ENCODE results near the gene GOLPH3L.
"Not testable (repeated sequence)": the region's sequence is repeated elsewhere in the genome, so short reads cannot be mapped to it uniquely, and the experiment has no call there.

Gene GOLPH3L

DNA sequence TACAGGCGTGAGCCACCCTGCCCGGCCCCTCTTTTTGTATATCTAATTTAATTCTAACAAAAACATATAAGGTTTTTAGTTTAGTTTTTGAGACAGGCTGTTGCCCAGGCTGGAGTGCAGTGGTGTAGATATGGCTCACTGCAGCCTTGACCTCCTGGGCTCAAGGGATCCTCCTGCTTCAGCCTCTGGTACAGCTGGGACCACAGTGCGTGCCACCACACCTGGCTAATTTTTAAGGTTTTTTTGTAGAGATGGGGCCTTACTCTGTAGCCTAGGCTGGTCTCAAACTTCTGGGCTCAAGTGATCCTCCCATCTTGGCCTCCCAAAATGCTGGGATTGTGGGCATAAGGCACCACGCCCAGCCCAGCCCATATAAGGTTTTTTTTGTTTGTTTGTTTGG lies 86.4 kb downstream of the GOLPH3L start:
- no peak overlapping the region for H3K4me3 ChIP-seq (ENCODE audit: low read depth, low read length)
- TF ChIP-seq, protein P1, sequence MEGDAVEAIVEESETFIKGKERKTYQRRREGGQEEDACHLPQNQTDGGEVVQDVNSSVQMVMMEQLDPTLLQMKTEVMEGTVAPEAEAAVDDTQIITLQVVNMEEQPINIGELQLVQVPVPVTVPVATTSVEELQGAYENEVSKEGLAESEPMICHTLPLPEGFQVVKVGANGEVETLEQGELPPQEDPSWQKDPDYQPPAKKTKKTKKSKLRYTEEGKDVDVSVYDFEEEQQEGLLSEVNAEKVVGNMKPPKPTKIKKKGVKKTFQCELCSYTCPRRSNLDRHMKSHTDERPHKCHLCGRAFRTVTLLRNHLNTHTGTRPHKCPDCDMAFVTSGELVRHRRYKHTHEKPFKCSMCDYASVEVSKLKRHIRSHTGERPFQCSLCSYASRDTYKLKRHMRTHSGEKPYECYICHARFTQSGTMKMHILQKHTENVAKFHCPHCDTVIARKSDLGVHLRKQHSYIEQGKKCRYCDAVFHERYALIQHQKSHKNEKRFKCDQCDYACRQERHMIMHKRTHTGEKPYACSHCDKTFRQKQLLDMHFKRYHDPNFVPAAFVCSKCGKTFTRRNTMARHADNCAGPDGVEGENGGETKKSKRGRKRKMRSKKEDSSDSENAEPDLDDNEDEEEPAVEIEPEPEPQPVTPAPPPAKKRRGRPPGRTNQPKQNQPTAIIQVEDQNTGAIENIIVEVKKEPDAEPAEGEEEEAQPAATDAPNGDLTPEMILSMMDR (IDR thresholded peaks at IDR 0.05; ENCODE audit: control insufficient read depth, extremely low read depth, insufficient read depth) = no peak
- no peak for DNase-seq (ENCODE audit: low read depth)

DNA sequence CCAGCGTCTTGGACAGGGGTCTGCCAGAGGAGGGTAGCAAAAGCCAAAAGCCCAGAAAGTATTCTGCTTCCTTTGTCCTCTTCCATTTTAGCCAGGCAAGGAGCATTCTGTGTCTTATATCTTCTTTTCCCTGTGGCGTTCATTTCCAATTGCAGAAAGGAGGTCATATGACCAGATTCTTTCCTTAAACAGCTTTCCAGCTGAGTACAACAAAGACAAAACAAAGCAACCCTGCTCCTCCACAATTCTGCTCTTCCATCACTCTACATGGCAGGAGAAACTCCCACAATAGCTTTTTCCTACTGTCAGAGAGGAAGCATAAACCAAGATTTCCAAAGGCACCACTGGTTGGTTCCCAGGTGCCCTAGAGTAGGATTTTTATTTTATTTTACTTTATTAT lies 87.2 kb downstream of the GOLPH3L start:
- TF ChIP-seq, protein P1 (IDR thresholded peaks at IDR 0.05; ENCODE audit: control insufficient read depth, extremely low read depth, insufficient read depth) = no peak
- H3K4me3 ChIP-seq (ENCODE audit: low read depth, low read length) = no peak overlapping the region
- DNase-seq (ENCODE audit: low read depth) = no peak

DNA sequence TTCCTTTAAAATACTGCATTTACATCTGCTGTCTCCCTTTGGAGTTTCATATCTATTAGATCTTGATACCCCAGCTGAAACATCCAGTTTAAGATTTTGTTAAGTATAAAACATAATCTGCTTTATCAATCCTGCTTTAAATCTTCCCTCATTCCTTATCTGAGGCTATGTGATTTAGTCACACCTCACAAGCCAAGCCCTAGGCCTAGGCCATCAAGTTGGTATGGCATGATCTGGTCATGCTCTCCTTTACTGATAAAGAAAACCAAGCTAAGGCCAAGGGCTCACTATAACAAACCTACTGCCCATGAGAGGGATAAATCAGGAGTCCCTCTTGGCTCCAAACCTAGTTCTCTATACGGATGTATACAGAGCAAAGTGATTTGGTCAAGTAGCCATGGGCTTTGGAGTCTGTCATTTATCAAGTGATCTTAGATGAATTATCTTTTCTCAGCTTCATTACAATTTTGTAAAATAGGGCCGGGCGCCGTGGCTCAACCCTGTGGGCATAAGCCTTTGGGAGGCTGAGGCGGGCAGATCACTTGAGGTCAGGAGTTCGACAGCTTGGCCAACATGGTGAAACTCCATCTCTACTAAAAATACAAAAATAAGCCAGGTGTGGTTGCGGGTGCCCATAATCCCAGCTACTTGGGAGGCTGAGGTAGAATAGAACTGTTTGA lies 90.4 kb downstream of the GOLPH3L start:
- TF ChIP-seq, protein P1 (IDR thresholded peaks at IDR 0.05; ENCODE audit: control insufficient read depth, extremely low read depth, insufficient read depth) = no peak
- DNase-seq (ENCODE audit: low read depth) = no peak
- H3K4me3 ChIP-seq (ENCODE audit: low read depth, low read length) = no peak overlapping the region

DNA sequence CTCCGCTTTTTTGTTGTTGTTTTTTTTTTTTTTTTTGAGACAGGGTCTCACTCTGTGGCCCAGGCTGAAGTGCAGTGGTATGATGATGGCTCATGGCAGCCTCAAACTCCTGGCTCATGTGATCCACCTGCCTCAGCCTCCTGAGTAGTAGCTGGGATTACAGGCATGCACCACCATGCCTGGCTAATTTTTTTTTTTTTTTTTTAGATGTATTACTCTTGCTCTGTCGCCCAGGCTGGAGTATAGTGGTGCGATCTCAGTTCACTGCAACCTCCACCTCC lies 91.6 kb downstream of the GOLPH3L start:
- DNase-seq (ENCODE audit: low read depth); H3K4me3 ChIP-seq (ENCODE audit: low read depth, low read length): not testable (repeated sequence)

DNA sequence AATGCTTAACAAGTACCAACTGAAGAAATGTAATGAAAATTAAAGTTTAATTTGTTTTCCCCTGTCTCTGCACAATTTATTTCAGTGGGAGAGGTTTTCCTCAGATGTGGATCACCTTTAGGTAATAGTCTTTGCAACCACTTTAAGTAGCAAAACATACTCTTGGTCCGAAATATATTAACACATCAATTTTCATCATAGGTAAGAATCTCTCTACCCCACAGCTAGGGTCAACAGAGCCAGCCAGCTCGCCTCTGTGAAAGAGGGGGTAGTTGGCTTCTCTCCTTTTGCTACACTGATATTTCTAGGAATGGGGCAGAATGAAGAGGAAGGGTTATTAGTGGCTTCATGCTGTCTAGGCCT lies 92.7 kb downstream of the GOLPH3L start:
- no peak for DNase-seq (ENCODE audit: low read depth)

DNA sequence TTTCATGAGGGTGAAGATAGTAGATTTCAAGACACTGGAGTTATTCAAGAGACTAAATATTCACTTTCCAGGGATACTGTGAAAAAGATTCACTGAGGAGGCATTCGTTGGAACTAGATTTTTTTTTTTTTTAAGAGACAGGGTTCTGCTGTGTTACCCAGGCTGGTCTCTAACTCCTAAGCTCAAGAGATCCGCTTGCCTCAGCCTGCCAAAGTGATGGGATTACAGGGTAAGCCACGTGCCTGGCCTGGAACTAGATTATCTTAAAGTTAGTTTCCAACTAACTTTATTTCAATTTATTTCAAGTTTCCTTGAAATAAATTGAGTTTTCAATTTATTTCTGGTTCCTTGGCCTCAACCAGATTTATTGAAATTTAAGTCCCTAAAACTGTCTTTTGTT lies 93.2 kb downstream of the GOLPH3L start:
- TF ChIP-seq, protein P1 (IDR thresholded peaks at IDR 0.05; ENCODE audit: control insufficient read depth, extremely low read depth, insufficient read depth) = no peak
- no peak overlapping the region for H3K4me3 ChIP-seq (ENCODE audit: low read depth, low read length)
- DNase-seq (ENCODE audit: low read depth) = no peak

More for the DNA sequence above, 92.7 kb downstream of the GOLPH3L start:
- H3K4me3 ChIP-seq (ENCODE audit: low read depth, low read length) = no peak overlapping the region
- TF ChIP-seq, protein P1 (IDR thresholded peaks at IDR 0.05; ENCODE audit: control insufficient read depth, extremely low read depth, insufficient read depth) = no peak

DNA sequence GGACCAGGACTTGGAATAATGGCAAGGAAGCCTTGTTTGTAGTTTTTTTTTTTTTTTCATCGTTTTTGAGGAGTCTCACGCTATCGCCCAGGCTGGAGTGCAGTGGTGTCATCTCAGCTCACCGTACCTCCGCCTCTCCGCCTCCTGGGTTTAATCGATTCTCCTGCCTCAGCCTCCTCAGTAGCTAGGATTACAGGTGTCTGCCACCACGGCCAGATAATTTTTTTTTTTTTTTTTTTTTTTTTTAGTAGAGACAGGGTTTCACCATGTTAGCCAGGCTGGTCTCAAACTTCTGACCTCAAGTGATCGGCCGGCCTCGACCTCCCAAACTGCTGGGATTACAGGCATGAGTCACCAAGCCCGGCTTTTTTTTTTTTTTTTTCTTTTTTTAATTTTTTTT lies 94.6 kb downstream of the GOLPH3L start:
- not testable (repeated sequence) for DNase-seq (ENCODE audit: low read depth); H3K4me3 ChIP-seq (ENCODE audit: low read depth, low read length)

DNA sequence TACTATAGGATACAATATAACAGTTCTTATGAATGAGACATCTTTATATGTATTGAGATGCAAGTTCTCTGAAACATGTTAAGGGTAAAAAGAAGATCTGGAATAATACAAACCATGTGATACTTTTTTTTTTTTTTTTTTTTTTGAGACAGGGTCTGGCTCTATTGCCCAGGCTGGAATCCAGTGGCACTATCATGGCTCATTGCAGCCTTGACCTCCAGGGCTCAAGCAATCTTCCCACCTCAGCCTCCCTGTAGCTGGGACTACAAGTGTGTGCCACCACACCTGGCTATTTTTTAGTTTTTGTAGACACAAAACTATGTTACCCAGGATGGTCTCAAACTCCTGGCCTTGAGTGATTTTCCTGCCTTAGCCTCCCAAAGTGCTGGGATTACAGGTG lies 95.4 kb downstream of the GOLPH3L start:
- no peak overlapping the region for H3K4me3 ChIP-seq (ENCODE audit: low read depth, low read length)
- DNase-seq (ENCODE audit: low read depth) = no peak
- TF ChIP-seq, protein P1 (IDR thresholded peaks at IDR 0.05; ENCODE audit: control insufficient read depth, extremely low read depth, insufficient read depth) = no peak

DNA sequence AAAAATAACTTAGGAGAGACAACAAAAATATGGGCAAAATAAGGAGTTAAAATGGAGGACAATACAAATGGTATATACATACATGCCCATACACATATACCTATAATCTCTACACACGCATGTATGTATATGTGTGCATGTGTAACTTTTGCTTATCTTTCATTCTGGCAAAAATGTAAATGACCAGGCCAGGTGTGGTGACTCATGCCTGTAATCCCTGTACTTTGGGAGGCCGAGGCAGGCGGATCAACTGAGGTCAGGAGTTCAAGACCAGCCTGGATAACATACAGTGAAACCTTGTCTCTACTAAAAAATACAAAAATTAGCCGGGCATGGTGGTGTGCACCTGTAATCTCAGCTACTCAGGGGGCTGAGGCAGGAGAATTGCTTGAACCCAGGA lies 98.6 kb downstream of the GOLPH3L start:
- DNase-seq (ENCODE audit: low read depth); H3K4me3 ChIP-seq (ENCODE audit: low read depth, low read length): not testable (repeated sequence)
